OCI-LY3 (cell line): ENCODE data around the gene NUP93.

Experiments used
- H2AFZ ChIP-seq: fragments of 200-600, 300-600 bp; shearing (Covaris generic); 2 replicates; pipeline ENCODE4 v1.6.0; 2014; ENCODE audit warnings: antibody characterized with exemption, low read depth, low read length
- H3K27ac ChIP-seq: fragments of 200-600, 300-600 bp; sonication (generic); 2 replicates; pipeline ENCODE4 v1.5.1; 2014; ENCODE audit warnings: mild to moderate bottlenecking, low read length, moderate library complexity, mixed read lengths
- H3K27me3 ChIP-seq: fragments of 200-600, 300-600 bp; sonication (generic); 2 replicates; pipeline ENCODE4 v1.6.1; 2014; ENCODE audit warnings: low read depth, low read length, mixed read lengths
- H3K36me3 ChIP-seq: fragments of 200-600, 300-600 bp; sonication (generic); replicated peaks from 2 replicates; pipeline ENCODE3; 2014; ENCODE audit warnings: low read depth, low read length, mixed read lengths
- H3K4me1 ChIP-seq: fragments of 300-600, 200-600 bp; sonication (generic); 2 replicates; pipeline ENCODE4 v1.6.1; 2014; ENCODE audit warnings: low read length, mixed read lengths
- H3K4me2 ChIP-seq: fragments of 200-600, 300-600 bp; sonication (generic); 2 replicates; pipeline ENCODE4 v1.6.1; 2014; ENCODE audit warnings: low read length, mixed read lengths
- H3K4me3 ChIP-seq: fragments of 300-600, 200-600 bp; sonication (generic); 2 replicates; pipeline ENCODE4 v1.5.1; 2014; ENCODE audit warnings: antibody characterized with exemption, mild to moderate bottlenecking, low read length, moderate library complexity
- H3K79me2 ChIP-seq: fragments of 300-600, 200-600 bp; shearing (Covaris generic); 2 replicates; pipeline ENCODE4 v1.6.1; 2014; ENCODE audit warnings: mild to moderate bottlenecking, low read length, mixed read lengths
- H3K9ac ChIP-seq: fragments of 300-600, 200-600 bp; shearing (Covaris generic); 2 replicates; pipeline ENCODE4 v1.6.0; 2014; ENCODE audit warnings: mild to moderate bottlenecking, low read length, moderate library complexity
- H3K9me3 ChIP-seq: fragments of 200-600, 300-600 bp; shearing (Covaris generic); 2 replicates; pipeline ENCODE4 v1.6.1; 2014; ENCODE audit warnings: low read length, mixed read lengths; ENCODE audit not compliant: insufficient read depth
- H4K20me1 ChIP-seq: fragments of 200-600, 300-600 bp; sonication (generic); 2 replicates; pipeline ENCODE4 v1.6.1; 2016; ENCODE audit warnings: low read length, mixed read lengths; ENCODE audit not compliant: insufficient read depth
- EZH2phosphoT487 ChIP-seq: fragments of 200-600 bp; shearing (Covaris generic); IDR thresholded peaks from 2 replicates; pipeline ENCODE4 v1.6.1; 2018; ENCODE audit warnings: antibody characterized with exemption, mixed run types, low read depth
- TF ChIP-seq, protein P1 (sequence below): fragments of 200-600, 300-600 bp; sonication (generic); IDR thresholded peaks from 2 replicates; pipeline ENCODE4 v1.5.1; 2014; ENCODE audit warnings: antibody characterized with exemption, low read length, low read depth

NUP93 gene

DNA sequence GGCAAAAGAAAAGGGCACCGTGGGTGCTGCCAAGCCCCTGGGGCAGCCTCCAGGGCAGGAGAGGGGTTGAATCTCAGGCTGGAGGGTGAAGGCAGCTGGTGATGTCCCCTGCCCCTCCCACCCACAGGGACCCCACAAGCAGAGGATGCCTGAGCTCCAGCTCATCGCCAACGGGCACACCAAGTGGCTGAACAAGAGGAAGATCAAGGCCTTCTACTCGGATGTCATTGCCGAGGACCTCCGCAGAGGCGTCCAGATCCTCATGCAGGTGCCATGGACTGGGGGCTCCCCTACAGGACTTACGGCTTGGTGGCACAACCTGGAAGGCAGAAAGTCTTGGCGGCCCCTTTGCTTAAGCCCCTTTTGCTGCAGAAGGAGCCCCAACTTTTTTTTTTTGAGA, 156.9 kb downstream of the NUP93 start:
- H3K4me3 ChIP-seq: no peak overlapping the region
- H3K4me1 ChIP-seq: peaks cover 15% of the 10 kb centered on the region
- no peaks in the 10 kb centered on the region for H3K79me2 ChIP-seq
- peaks cover 18% of the 10 kb centered on the region for H3K36me3 ChIP-seq
- no peaks in the 10 kb centered on the region for H4K20me1 ChIP-seq
- no peak overlapping the region for H3K27ac ChIP-seq
- H3K9me3 ChIP-seq: no peaks in the 10 kb centered on the region
- no peak overlapping the region for H3K4me2 ChIP-seq
- H3K27me3 ChIP-seq: no peaks in the 10 kb centered on the region
- no peak overlapping the region for H3K9ac ChIP-seq
- no peak for TF ChIP-seq EZH2phosphoT487
- no peak overlapping the region for H2AFZ ChIP-seq

DNA sequence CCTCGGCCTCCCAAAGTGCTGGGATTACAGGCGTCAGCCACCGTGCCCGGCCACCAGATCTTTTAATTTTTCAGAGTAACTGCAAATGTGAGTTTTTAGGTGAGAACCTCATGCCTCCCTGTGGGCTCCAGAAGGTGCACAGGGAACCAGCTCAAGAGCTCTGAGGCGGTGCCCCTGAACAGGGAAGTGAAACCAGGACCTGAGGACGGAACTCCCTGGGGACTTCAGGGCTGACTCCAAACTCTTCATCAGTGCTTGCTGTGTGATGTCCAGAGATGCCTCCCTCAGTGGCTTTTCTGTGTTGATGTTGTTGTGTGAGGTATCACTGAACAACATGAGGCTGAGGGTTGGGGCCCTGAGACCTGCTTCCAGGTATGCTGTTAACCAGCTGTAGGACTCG, 158.9 kb downstream of the NUP93 start:
- H3K9me3 ChIP-seq: no peaks in the 10 kb centered on the region
- no peaks in the 10 kb centered on the region for H4K20me1 ChIP-seq
- peak overlapping the region; percentile 31; the same call in 1 of the 2 replicates for H3K27ac ChIP-seq
- TF ChIP-seq, protein P1, sequence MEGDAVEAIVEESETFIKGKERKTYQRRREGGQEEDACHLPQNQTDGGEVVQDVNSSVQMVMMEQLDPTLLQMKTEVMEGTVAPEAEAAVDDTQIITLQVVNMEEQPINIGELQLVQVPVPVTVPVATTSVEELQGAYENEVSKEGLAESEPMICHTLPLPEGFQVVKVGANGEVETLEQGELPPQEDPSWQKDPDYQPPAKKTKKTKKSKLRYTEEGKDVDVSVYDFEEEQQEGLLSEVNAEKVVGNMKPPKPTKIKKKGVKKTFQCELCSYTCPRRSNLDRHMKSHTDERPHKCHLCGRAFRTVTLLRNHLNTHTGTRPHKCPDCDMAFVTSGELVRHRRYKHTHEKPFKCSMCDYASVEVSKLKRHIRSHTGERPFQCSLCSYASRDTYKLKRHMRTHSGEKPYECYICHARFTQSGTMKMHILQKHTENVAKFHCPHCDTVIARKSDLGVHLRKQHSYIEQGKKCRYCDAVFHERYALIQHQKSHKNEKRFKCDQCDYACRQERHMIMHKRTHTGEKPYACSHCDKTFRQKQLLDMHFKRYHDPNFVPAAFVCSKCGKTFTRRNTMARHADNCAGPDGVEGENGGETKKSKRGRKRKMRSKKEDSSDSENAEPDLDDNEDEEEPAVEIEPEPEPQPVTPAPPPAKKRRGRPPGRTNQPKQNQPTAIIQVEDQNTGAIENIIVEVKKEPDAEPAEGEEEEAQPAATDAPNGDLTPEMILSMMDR: peak; percentile 17
- no peak for TF ChIP-seq EZH2phosphoT487
- no peaks in the 10 kb centered on the region for H3K79me2 ChIP-seq
- H3K27me3 ChIP-seq: no peaks in the 10 kb centered on the region
- peaks cover 18% of the 10 kb centered on the region for H3K36me3 ChIP-seq
- peak overlapping the region; percentile 51 for H3K4me2 ChIP-seq
- H2AFZ ChIP-seq: no peak overlapping the region
- H3K4me1 ChIP-seq: peaks cover 15% of the 10 kb centered on the region
- no peak overlapping the region for H3K9ac ChIP-seq
- H3K4me3 ChIP-seq: no peak overlapping the region

DNA sequence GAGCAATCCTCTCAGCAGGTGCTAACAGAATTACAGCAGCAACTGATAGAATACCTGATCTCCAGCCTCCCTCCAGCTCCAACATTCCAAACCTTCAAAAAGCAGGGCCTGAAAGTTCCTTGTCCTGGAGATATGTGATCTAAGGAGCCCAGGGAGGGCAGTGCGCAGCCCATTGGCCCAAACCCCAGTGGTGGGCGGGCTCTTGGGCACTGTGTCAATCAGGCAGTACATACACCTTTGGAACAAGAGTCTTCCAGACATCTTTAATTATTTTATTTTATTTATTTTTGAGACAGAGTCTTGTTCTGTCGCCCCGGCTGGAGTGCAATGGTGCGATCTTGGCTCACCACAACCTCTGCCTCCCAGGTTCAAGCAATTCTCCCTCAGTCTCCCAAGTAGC, 159.3 kb downstream of the NUP93 start:
- Histone ChIP-seq H2AFZ (no peak overlapping the region), H3K4me1 (peaks cover 15% of the 10 kb centered on the region), H3K27ac (peak overlapping the region; percentile 31; the same call in 1 of the 2 replicates), H3K79me2 (no peaks in the 10 kb centered on the region), H4K20me1 (no peaks in the 10 kb centered on the region), H3K9ac (no peak overlapping the region), H3K9me3 (no peaks in the 10 kb centered on the region), H3K4me2 (peak overlapping the region; percentile 51), H3K36me3 (peaks cover 18% of the 10 kb centered on the region), H3K27me3 (no peaks in the 10 kb centered on the region), H3K4me3 (no peak overlapping the region)
- TF ChIP-seq, protein P1: no peak
- no peak for TF ChIP-seq EZH2phosphoT487

GRCh38 chr16:56891685-56892084, 161.8 kb downstream of the NUP93 start:
- Histone ChIP-seq H2AFZ (no peak overlapping the region), H3K4me2 (no peak overlapping the region), H3K36me3 (peaks cover 12% of the 10 kb centered on the region)

More at GRCh38 chr16:56891685-56892084, 161.8 kb downstream of the NUP93 start:
- Histone ChIP-seq H3K27ac (no peak overlapping the region), H4K20me1 (no peaks in the 10 kb centered on the region), H3K79me2 (no peaks in the 10 kb centered on the region), H3K4me1 (peaks cover 16% of the 10 kb centered on the region), H3K9me3 (no peaks in the 10 kb centered on the region), H3K9ac (no peak overlapping the region), H3K27me3 (no peaks in the 10 kb centered on the region), H3K4me3 (no peak overlapping the region)
- TF ChIP-seq, protein P1: no peak
- TF ChIP-seq EZH2phosphoT487: no peak
